Cardiac fibroblast (primary cell): ENCODE measurements around the gene ELOVL6.
A peak's percentile ranks its signal among the peaks of the same experiment; 100 is the strongest.

Source experiments
- DNase-seq, 2 donors: peaks; one replicate each; pipeline versions ENCODE4 v3.0.0 to v3.0.0-alpha.2; 2010; ENCODE audit warnings: low read depth in 2 of 2
- H3K4me3 ChIP-seq, 2 donors: replicated peaks in 1 of 2; 1 replicate in 1 of 2; 2 replicates in 1 of 2; pipeline ENCODE4 v1.5.1; 2011; ENCODE audit warnings: low read depth in 2 of 2, low read length in 2 of 2, mild to moderate bottlenecking in 2 of 2, moderate library complexity in 1 of 2
- TF ChIP-seq, protein P1 (sequence below): IDR thresholded peaks from one replicate; pipeline ENCODE4 v1.5.1; 2011; ENCODE audit warnings: low read depth, mild to moderate bottlenecking, low read length, inconsistent platforms

Gene ELOVL6

DNA sequence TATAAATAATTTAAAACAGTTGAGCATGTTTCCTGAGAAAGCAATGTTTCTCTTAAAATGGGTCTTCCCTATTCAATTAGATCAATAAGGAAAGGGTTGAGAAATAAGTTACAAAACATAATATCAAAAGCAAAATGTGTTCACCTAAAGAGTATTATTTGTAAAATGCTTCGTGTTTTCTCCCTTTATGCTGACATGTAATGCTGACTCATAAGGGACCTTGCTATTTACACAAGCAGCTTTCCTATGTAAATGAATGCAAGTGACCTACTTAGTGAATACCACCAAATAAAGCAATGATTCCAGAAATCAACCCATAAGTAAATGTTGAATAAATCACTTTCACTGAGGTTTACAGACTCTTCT, 91.5 kb downstream of the ELOVL6 start:
- TF ChIP-seq, protein P1, sequence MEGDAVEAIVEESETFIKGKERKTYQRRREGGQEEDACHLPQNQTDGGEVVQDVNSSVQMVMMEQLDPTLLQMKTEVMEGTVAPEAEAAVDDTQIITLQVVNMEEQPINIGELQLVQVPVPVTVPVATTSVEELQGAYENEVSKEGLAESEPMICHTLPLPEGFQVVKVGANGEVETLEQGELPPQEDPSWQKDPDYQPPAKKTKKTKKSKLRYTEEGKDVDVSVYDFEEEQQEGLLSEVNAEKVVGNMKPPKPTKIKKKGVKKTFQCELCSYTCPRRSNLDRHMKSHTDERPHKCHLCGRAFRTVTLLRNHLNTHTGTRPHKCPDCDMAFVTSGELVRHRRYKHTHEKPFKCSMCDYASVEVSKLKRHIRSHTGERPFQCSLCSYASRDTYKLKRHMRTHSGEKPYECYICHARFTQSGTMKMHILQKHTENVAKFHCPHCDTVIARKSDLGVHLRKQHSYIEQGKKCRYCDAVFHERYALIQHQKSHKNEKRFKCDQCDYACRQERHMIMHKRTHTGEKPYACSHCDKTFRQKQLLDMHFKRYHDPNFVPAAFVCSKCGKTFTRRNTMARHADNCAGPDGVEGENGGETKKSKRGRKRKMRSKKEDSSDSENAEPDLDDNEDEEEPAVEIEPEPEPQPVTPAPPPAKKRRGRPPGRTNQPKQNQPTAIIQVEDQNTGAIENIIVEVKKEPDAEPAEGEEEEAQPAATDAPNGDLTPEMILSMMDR: no peak
- peak; percentile 65 to 85 for DNase-seq
- H3K4me3 ChIP-seq: no peak overlapping the region

DNA sequence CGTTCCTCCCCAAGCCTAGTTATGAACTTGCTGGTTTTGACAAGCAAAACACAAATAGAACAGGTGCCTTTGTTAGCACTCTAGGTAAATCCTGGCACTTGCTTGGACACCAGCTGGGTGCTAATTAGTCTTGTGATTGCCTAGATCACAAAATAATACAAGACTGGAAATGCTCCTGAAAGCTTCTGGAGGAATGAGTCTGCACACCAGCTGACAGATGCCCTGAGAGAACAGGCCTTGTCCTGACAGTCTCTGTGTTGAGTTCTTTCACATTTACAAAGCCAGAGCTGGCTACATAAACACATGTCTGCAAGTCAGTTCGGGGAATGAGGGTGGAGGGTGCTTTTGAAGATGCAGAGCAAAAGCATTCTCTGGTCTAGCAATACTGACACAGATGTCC, 93.8 kb downstream of the ELOVL6 start:
- no peak overlapping the region for H3K4me3 ChIP-seq
- no peak for DNase-seq
- TF ChIP-seq, protein P1: no peak

DNA sequence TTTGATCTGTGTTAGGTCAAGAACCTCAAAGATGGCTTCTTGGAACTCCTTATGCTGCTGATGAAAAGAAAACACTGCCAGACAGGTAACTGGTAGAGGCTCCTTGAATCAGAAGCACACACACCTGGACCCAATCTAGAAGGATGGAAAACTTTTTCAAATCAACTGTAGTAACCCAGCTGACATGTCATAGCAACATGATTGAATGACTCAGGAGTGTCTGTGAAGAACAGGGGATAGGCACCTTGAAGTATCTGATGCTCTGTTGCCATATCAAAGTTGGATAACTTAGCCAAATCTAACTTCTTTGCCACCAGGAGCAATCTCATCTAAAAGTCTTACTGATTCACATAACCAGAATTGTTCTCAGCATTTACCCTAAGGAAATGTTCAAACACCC, 98.8 kb downstream of the ELOVL6 start:
- TF ChIP-seq, protein P1: no peak
- no peak overlapping the region for H3K4me3 ChIP-seq
- DNase-seq: no peak

DNA sequence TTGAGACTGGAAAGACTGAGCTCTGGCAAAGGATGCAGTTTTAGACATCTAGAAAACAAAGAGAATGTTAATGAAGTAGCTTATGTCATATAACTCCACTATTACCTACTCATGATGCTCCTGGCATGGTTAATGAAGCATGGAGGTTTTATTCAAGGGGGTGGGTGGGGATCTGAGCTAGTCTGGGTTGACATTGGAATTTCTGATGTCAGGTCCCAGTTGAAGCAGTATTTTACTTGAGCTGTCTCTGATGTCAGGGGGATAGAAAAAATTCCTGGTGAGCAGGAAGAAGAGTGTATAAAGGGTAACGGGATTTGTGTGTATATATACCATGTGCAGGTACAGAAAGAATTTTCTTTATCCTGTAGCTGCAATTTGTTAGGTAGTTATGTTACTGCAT, 102.0 kb downstream of the ELOVL6 start:
- no peak overlapping the region for H3K4me3 ChIP-seq
- DNase-seq: no peak
- TF ChIP-seq, protein P1: no peak

DNA sequence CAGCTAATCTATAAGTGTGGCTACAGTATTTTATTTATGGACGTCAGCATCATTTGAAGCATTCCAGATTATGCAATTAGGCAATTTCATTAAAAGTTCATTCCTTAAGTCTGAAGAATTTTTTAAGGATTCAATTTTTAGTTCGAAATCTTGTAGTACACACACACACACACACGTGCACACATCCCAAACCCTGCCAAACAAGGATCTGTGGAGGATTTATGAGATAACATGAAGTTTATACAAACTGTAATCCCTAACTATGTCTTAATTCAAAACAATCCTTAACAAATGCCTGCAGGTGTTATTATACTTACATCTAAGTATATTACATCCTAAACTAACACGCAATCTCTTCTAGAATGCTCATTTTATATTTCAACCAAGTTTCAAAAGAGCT, 105.8 kb downstream of the ELOVL6 start:
- DNase-seq: no peak
- no peak overlapping the region for H3K4me3 ChIP-seq

DNA sequence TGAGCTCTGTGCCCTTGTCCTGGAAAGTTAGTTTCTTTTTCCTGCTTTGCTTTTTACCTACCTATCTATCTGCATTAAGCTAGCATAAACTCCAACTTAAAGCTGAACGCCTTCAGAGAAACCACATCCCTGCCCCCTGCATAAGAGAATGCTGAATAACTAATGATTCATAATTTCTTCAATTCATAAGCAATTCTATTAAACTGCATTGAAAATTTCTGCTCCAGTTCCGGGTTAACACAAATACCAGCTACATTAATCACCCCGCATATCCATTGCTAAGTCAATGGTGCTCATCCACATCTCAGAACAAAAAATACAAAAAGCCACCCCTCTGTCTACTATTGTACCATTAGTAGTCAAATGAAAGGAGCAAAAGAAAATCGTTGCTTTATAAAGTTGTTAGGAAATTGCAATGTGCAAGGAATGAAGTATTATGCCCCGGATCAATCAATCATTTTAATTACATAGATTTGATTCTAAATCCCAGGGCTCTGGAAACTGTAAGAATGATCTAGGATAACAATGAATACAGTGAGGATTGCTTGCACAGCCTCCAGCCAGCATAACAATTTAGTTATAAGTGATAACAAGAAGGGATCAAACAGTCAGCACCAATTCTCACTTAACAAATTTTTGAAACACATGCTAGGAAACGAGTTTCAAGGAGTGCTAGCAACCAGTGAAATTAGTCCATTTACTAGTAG, 106.8 kb downstream of the ELOVL6 start:
- TF ChIP-seq, protein P1: no peak
- DNase-seq: peak; percentile 44 to 91
- H3K4me3 ChIP-seq: peak overlapping the region in 1 of 2 donors; percentile 2

More for the DNA sequence above, 105.8 kb downstream of the ELOVL6 start:
- TF ChIP-seq, protein P1: no peak

DNA sequence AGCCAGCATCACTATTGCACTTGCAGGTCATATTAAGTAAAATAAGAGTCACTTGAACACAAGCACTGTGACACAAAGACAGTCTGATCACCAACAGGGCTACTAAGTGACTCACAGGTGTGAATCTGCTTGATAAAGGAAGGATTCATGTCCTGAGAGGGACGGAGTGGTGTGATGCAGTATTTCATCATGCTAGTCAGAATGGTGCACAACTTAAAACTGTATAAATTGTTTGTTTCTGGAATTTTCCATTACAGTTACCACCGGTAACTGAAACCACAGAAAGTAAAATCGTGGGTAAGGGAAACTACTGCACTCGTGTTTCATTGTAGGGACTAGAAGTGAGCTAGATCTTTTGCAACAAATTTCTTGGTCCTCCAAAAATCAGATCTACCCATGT, 109.7 kb downstream of the ELOVL6 start:
- peak; percentile 20 to 45 for DNase-seq
- H3K4me3 ChIP-seq: no peak overlapping the region
- TF ChIP-seq, protein P1: no peak
